MM.1S (cell line): ENCODE measurements around the gene PROSER3.

ENCODE experiments used
- EZH2 ChIP-seq: fragments of 300-600 bp; sonication (generic); optimal IDR thresholded peaks from 2 replicates; pipeline ENCODE3; 2017; ENCODE audit warnings: low read depth, mild to moderate bottlenecking, antibody characterized with exemption, low read length, mixed read lengths
- TF ChIP-seq, protein P1 (sequence below): fragments of 300-600 bp; sonication (generic); IDR thresholded peaks from 2 replicates; pipeline ENCODE4 v1.5.1; 2016; ENCODE audit warnings: antibody characterized with exemption, low read length, mixed read lengths

DNA sequence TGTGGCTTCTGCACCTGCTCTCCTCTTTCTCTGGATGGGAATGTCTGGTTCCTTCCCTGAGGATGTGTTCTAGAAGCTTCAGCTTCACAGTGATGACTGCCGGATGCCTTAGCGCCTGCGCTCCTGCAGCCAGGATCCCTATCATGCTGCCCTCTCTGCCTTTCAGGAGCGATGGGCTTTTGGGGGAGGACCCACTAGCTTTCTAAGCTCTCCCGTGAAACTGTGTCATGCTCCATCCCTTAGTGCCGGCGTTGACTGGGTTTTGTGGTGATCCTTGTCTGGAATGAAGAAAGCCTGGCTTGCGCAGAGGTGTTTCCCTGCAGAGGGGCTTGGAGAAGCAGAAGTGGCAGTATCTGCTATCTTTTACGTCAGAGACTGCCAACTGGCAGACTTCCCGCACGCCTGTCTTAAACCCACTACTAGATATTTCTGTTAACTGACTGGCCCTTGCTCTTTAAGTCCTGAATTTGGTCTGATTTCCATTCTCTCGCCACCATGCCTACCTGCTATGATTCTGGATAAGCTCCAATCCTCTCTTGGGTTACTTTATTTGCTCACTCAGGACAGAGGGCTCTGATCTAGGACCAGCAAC lies 44.0 kb upstream of the PROSER3 start:
- TF ChIP-seq, protein P1, sequence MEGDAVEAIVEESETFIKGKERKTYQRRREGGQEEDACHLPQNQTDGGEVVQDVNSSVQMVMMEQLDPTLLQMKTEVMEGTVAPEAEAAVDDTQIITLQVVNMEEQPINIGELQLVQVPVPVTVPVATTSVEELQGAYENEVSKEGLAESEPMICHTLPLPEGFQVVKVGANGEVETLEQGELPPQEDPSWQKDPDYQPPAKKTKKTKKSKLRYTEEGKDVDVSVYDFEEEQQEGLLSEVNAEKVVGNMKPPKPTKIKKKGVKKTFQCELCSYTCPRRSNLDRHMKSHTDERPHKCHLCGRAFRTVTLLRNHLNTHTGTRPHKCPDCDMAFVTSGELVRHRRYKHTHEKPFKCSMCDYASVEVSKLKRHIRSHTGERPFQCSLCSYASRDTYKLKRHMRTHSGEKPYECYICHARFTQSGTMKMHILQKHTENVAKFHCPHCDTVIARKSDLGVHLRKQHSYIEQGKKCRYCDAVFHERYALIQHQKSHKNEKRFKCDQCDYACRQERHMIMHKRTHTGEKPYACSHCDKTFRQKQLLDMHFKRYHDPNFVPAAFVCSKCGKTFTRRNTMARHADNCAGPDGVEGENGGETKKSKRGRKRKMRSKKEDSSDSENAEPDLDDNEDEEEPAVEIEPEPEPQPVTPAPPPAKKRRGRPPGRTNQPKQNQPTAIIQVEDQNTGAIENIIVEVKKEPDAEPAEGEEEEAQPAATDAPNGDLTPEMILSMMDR: no peak
- TF ChIP-seq EZH2: no peak
